NCI-H1694 treated with DMSO at 0.1 percent for 48 hours (cell line): ENCODE data around the gene TCFL5.

Experiments
- DNase-seq: peaks from one replicate; lab custom pipeline; 2025; lab: John Stamatoyannopoulos, UW

Gene TCFL5

GRCh38 chr20:62811720-62812119, 49.9 kb downstream of the TCFL5 start:
- no peak for DNase-seq

- DNase-seq = no peak
Measured at GRCh38 chr20:62811320-62811719, 50.3 kb downstream of the TCFL5 start.

- no peak for DNase-seq
Measured at GRCh38 chr20:62809530-62810428, 51.8 kb downstream of the TCFL5 start.

- peak; percentile 22 for DNase-seq
Measured at GRCh38 chr20:62808211-62808865, 53.3 kb downstream of the TCFL5 start.

- DNase-seq = no peak
Measured at GRCh38 chr20:62807444-62808210, 54.0 kb downstream of the TCFL5 start.

GRCh38 chr20:62806383-62807050, 55.1 kb downstream of the TCFL5 start:
- DNase-seq = no peak

GRCh38 chr20:62805711-62806382, 55.8 kb downstream of the TCFL5 start:
- DNase-seq = no peak

GRCh38 chr20:62805155-62805710, 56.4 kb downstream of the TCFL5 start:
- DNase-seq = no peak

- no peak for DNase-seq
Measured at GRCh38 chr20:62804627-62805154, 56.9 kb downstream of the TCFL5 start, which contains the start of gene OGFR. Gene OGFR (plus strand): TSS chr20:62804835. CDS start chr20:62804860, 25 bp downstream.

GRCh38 chr20:62804021-62804626, 57.5 kb downstream of the TCFL5 start:
- no peak for DNase-seq

- DNase-seq = no peak
Measured at GRCh38 chr20:62802026-62802712, 59.5 kb downstream of the TCFL5 start.

GRCh38 chr20:62801284-62802010, 60.2 kb downstream of the TCFL5 start:
- no peak for DNase-seq

- DNase-seq = peak; percentile 21
Measured at GRCh38 chr20:62800314-62801259, 61.0 kb downstream of the TCFL5 start.

- DNase-seq = no peak
Measured at GRCh38 chr20:62799873-62800272, 61.7 kb downstream of the TCFL5 start.

- no peak for DNase-seq
Measured at GRCh38 chr20:62799459-62799858, 62.2 kb downstream of the TCFL5 start.

GRCh38 chr20:62799036-62799435, 62.6 kb downstream of the TCFL5 start:
- no peak for DNase-seq

- DNase-seq = no peak
Measured at GRCh38 chr20:62797671-62798532, 63.7 kb downstream of the TCFL5 start.
